Nephron (organoid): ENCODE measurements around the gene ZNF407.
"Not testable (repeated sequence)": the region's sequence is repeated elsewhere in the genome, so short reads cannot be mapped to it uniquely, and the experiment has no call there.

ENCODE experiments used
- H3K27ac Mint-ChIP-seq, 3 experiments: 2 replicates each; pipeline ENCODE4 v1.8.0; 2020; ENCODE audit warnings: mixed read lengths in 3 of 3, mild to moderate bottlenecking in 2 of 3, moderate library complexity in 1 of 3
- H3K27me3 Mint-ChIP-seq: 2 replicates; pipeline ENCODE4 v1.8.0; 2021; ENCODE audit warnings: low read depth, mild to moderate bottlenecking, moderate library complexity, mixed read lengths
- H3K36me3 Mint-ChIP-seq: 2 replicates; pipeline ENCODE4 v1.8.0; 2020; ENCODE audit warnings: low read depth, mixed read lengths
- H3K4me1 Mint-ChIP-seq: 2 replicates; pipeline ENCODE4 v1.8.0; 2020; ENCODE audit warnings: mixed read lengths
- H3K4me3 Mint-ChIP-seq, 3 experiments: 2 replicates each; pipeline ENCODE4 v1.8.0; 2020; ENCODE audit warnings: mild to moderate bottlenecking in 3 of 3, mixed read lengths in 3 of 3, moderate library complexity in 2 of 3
- H3K9me3 Mint-ChIP-seq: 2 replicates; pipeline ENCODE4 v1.8.0; 2020; ENCODE audit warnings: mixed read lengths
- CTCF ChIP-seq, 3 experiments: fragments of 200-600 bp; sonication (generic); IDR thresholded peaks; one replicate each; pipeline ENCODE4 v1.5.0; 2021; ENCODE audit warnings: antibody characterized with exemption in 3 of 3; ENCODE audit not compliant: unreplicated experiment in 3 of 3

ZNF407 gene

GRCh38 chr18:74551936-74552555 is 45.6 kb upstream of the ZNF407 start:
- peaks cover 4% of the 10 kb centered on the region for H3K4me1 Mint-ChIP-seq
- H3K27me3 Mint-ChIP-seq = peaks cover 19% of the 10 kb centered on the region
- H3K9me3 Mint-ChIP-seq = peaks cover 41% of the 10 kb centered on the region
- no peak overlapping the region for H3K4me3 Mint-ChIP-seq
- TF ChIP-seq CTCF (IDR thresholded peaks at IDR 0.05; ENCODE audit: unreplicated experiment in 3 of 3) = peak; percentile 72 to 84 (median 76)
- peak overlapping the region in 1 of 3 experiments; percentile 35 for H3K27ac Mint-ChIP-seq
- peaks cover 12% of the 10 kb centered on the region for H3K36me3 Mint-ChIP-seq

DNA sequence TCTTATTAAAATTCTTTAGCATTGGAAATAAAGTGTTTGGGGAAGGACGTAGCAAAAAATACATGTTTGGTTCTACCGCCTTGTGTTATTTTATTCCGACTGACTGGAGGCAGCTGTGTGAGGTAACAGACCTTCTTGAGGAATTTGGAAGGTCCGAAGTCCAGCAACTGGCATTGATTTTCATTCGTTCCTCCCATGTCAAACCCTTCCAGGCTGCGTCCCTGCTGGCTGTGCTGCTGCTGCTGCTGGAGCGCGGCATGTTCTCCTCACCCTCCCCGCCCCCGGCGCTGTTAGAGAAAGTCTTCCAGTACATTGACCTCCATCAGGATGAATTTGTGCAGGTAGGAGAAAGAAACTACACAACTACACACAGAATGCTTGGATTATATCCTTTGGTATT is 41.5 kb upstream of the ZNF407 start:
- H3K9me3 Mint-ChIP-seq = peaks cover 7% of the 10 kb centered on the region
- no peak for TF ChIP-seq CTCF (IDR thresholded peaks at IDR 0.05; ENCODE audit: unreplicated experiment in 3 of 3)
- H3K36me3 Mint-ChIP-seq = peaks cover 6% of the 10 kb centered on the region

GRCh38 chr18:74558096-74558495 is 39.6 kb upstream of the ZNF407 start:
- Mint-ChIP-seq H3K4me3 (no peak overlapping the region), H3K4me1 (peaks cover 6% of the 10 kb centered on the region), H3K9me3 (peaks cover 2% of the 10 kb centered on the region), H3K27ac (no peak overlapping the region), H3K36me3 (no peaks in the 10 kb centered on the region), H3K27me3 (peaks cover 27% of the 10 kb centered on the region)
- TF ChIP-seq CTCF (IDR thresholded peaks at IDR 0.05; ENCODE audit: unreplicated experiment in 3 of 3) = no peak

More for the DNA sequence above, 41.5 kb upstream of the ZNF407 start:
- peaks cover 27% of the 10 kb centered on the region for H3K27me3 Mint-ChIP-seq
- peaks cover 4% of the 10 kb centered on the region for H3K4me1 Mint-ChIP-seq
- no peak overlapping the region for H3K4me3 Mint-ChIP-seq
- no peak overlapping the region for H3K27ac Mint-ChIP-seq

GRCh38 chr18:74562131-74562730 is 35.4 kb upstream of the ZNF407 start:
- H3K4me3 Mint-ChIP-seq = no peak overlapping the region
- H3K36me3 Mint-ChIP-seq = no peaks in the 10 kb centered on the region
- H3K9me3 Mint-ChIP-seq = peaks cover 9% of the 10 kb centered on the region
- no peak for TF ChIP-seq CTCF (IDR thresholded peaks at IDR 0.05; ENCODE audit: unreplicated experiment in 3 of 3)
- H3K27ac Mint-ChIP-seq = peak overlapping the region in 1 of 3 experiments; percentile 5
- peaks cover 18% of the 10 kb centered on the region for H3K4me1 Mint-ChIP-seq
- peaks cover 7% of the 10 kb centered on the region for H3K27me3 Mint-ChIP-seq

DNA sequence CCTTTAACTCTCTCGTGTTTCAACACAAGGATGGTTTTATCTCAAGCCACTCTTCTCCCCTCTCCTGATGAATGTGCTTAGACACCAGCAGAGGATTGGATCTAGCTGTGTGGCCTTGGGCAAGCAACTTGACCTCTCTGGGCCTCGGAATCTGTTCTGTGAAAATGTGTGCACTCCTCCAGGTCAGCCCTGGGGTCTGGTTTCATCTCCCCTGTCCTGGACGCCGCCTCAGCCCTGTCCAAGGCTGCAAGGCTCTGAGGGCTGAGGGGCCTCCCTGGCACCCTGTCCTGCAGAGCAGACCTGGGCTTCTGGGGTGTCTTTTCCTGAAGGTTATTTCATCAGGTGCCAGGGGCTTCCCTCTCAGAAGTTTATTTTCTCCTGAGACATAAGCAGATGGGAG is 34.9 kb upstream of the ZNF407 start:
- Mint-ChIP-seq H3K4me3 (no peak overlapping the region), H3K27me3 (peaks cover 7% of the 10 kb centered on the region), H3K9me3 (peaks cover 14% of the 10 kb centered on the region), H3K36me3 (no peaks in the 10 kb centered on the region), H3K4me1 (peaks cover 18% of the 10 kb centered on the region), H3K27ac (peak overlapping the region in 1 of 3 experiments; percentile 34)
- no peak for TF ChIP-seq CTCF (IDR thresholded peaks at IDR 0.05; ENCODE audit: unreplicated experiment in 3 of 3)

DNA sequence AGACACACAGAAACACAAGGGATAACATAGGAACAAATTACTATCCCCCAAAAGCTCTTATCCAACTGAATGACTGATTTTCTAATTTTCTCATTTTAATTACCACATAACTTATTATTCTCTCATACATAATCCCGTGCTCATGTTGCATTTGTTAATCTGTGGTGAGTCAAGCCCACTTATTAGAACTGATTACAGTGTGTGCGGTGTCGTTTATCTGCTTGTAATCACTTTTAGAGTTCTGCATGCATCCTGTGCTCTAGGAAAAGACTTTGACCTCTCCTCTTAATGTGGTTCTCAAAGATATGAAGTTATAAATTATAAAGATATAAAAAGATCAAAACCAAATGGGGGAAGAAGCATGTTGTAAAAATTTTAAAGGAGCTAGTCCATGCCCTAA is 33.7 kb upstream of the ZNF407 start:
- H3K27ac Mint-ChIP-seq = peak overlapping the region; percentile 27 to 71 (median 34)
- no peaks in the 10 kb centered on the region for H3K36me3 Mint-ChIP-seq
- no peak overlapping the region for H3K4me3 Mint-ChIP-seq
- TF ChIP-seq CTCF (IDR thresholded peaks at IDR 0.05; ENCODE audit: unreplicated experiment in 3 of 3) = no peak
- H3K27me3 Mint-ChIP-seq = peaks cover 11% of the 10 kb centered on the region
- H3K9me3 Mint-ChIP-seq = peaks cover 18% of the 10 kb centered on the region
- peaks cover 18% of the 10 kb centered on the region for H3K4me1 Mint-ChIP-seq

- H3K9me3 Mint-ChIP-seq = peaks cover 19% of the 10 kb centered on the region
- H3K4me3 Mint-ChIP-seq, H3K27ac Mint-ChIP-seq, H3K36me3 Mint-ChIP-seq, H3K27me3 Mint-ChIP-seq: not testable (repeated sequence)
- peaks cover 18% of the 10 kb centered on the region for H3K4me1 Mint-ChIP-seq
Measured at GRCh38 chr18:74565164-74565563, 32.5 kb upstream of the ZNF407 start.

DNA sequence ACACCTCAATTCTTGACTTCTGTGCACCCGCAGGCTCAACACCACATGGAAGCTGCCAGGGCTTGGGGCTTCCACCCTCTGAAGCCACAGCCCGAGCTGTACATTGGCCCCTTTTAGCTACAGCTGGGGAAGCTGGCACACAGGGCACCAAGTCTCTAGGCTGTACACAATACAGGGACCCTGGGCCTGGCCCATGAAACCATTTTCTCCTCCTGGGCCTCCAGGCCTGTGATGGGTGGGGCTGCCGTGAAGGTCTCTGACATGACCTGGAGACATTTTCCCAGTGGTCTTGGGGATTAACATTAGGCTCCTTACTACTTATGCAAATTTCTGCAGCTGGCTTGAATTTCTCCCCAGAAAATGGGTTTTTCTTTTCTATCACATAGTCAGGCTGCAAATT is 31.7 kb upstream of the ZNF407 start:
- H3K36me3 Mint-ChIP-seq, H3K27ac Mint-ChIP-seq, H3K27me3 Mint-ChIP-seq, H3K4me3 Mint-ChIP-seq: not testable (repeated sequence)
- H3K9me3 Mint-ChIP-seq = peaks cover 19% of the 10 kb centered on the region
- peaks cover 18% of the 10 kb centered on the region for H3K4me1 Mint-ChIP-seq
